Measurements from ENCODE around the gene TSPAN3. TPM values are rescaled to one million over a fixed set of nuclear protein-coding genes. Genes with fewer than 3 reads are reported as not detected.

The TSPAN3 gene
- total RNA-seq, 1 experiment from 2014 or later: 84.9 TPM

DNA sequence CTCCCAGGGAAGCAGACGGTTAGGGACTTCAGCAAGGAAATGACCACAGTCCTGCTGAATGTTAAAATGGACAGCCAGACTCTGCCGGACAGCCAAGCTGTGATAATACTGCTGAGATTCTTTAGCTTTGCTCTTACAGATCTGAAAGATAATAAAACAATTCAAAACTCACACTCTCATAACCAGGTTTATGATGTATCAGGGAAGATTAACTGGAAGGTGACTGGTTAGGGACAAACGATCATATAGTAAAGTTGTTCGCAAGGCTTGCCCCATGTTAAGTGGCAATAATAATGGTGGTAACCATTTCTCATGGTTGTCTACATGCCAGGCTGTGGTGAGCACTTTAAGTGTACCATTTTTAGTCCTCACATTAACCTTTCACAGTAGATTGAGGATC, 44.3 kb upstream of the TSPAN3 start:
- Mint-ChIP-seq H3K4me3 (no peak overlapping the region), H3K9me3 (no peaks in the 10 kb centered on the region), H3K27me3 (ENCODE audit: low read depth) (no peaks in the 10 kb centered on the region), H3K4me1 (peaks cover 13% of the 10 kb centered on the region), H3K27ac (0 out of 2 replicates have a peak overlapping the region, but pooled peaks have one; percentile 0), H3K36me3 (peaks cover 10% of the 10 kb centered on the region; the same call in 1 of the 2 replicates)
- DNase-seq (ENCODE audit: low spot score): no peak
- ChIA-PET CTCF (no interaction called here), POLR2A (no interaction called here)
- ATAC-seq: no peak
- TF ChIP-seq, protein P1, sequence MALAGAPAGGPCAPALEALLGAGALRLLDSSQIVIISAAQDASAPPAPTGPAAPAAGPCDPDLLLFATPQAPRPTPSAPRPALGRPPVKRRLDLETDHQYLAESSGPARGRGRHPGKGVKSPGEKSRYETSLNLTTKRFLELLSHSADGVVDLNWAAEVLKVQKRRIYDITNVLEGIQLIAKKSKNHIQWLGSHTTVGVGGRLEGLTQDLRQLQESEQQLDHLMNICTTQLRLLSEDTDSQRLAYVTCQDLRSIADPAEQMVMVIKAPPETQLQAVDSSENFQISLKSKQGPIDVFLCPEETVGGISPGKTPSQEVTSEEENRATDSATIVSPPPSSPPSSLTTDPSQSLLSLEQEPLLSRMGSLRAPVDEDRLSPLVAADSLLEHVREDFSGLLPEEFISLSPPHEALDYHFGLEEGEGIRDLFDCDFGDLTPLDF (CRISPR knock-in tag; IDR thresholded peaks at IDR 0.05): no peak
- TF ChIP-seq, protein P2, sequence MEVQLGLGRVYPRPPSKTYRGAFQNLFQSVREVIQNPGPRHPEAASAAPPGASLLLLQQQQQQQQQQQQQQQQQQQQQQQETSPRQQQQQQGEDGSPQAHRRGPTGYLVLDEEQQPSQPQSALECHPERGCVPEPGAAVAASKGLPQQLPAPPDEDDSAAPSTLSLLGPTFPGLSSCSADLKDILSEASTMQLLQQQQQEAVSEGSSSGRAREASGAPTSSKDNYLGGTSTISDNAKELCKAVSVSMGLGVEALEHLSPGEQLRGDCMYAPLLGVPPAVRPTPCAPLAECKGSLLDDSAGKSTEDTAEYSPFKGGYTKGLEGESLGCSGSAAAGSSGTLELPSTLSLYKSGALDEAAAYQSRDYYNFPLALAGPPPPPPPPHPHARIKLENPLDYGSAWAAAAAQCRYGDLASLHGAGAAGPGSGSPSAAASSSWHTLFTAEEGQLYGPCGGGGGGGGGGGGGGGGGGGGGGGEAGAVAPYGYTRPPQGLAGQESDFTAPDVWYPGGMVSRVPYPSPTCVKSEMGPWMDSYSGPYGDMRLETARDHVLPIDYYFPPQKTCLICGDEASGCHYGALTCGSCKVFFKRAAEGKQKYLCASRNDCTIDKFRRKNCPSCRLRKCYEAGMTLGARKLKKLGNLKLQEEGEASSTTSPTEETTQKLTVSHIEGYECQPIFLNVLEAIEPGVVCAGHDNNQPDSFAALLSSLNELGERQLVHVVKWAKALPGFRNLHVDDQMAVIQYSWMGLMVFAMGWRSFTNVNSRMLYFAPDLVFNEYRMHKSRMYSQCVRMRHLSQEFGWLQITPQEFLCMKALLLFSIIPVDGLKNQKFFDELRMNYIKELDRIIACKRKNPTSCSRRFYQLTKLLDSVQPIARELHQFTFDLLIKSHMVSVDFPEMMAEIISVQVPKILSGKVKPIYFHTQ (CRISPR knock-in tag; IDR thresholded peaks at IDR 0.05): no peak
- TF ChIP-seq NFATC4 (CRISPR knock-in tag; IDR thresholded peaks at IDR 0.05) (no peak), ZNF423 (CRISPR knock-in tag; IDR thresholded peaks at IDR 0.05) (no peak), ETV6 (CRISPR knock-in tag; IDR thresholded peaks at IDR 0.05) (no peak), ZNF232 (CRISPR knock-in tag; IDR thresholded peaks at IDR 0.05) (no peak), MLX (CRISPR knock-in tag; IDR thresholded peaks at IDR 0.05) (no peak)
- TF ChIP-seq, protein P3, sequence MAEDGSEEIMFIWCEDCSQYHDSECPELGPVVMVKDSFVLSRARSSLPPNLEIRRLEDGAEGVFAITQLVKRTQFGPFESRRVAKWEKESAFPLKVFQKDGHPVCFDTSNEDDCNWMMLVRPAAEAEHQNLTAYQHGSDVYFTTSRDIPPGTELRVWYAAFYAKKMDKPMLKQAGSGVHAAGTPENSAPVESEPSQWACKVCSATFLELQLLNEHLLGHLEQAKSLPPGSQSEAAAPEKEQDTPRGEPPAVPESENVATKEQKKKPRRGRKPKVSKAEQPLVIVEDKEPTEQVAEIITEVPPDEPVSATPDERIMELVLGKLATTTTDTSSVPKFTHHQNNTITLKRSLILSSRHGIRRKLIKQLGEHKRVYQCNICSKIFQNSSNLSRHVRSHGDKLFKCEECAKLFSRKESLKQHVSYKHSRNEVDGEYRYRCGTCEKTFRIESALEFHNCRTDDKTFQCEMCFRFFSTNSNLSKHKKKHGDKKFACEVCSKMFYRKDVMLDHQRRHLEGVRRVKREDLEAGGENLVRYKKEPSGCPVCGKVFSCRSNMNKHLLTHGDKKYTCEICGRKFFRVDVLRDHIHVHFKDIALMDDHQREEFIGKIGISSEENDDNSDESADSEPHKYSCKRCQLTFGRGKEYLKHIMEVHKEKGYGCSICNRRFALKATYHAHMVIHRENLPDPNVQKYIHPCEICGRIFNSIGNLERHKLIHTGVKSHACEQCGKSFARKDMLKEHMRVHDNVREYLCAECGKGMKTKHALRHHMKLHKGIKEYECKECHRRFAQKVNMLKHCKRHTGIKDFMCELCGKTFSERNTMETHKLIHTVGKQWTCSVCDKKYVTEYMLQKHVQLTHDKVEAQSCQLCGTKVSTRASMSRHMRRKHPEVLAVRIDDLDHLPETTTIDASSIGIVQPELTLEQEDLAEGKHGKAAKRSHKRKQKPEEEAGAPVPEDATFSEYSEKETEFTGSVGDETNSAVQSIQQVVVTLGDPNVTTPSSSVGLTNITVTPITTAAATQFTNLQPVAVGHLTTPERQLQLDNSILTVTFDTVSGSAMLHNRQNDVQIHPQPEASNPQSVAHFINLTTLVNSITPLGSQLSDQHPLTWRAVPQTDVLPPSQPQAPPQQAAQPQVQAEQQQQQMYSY (CRISPR knock-in tag; IDR thresholded peaks at IDR 0.05): no peak

DNA sequence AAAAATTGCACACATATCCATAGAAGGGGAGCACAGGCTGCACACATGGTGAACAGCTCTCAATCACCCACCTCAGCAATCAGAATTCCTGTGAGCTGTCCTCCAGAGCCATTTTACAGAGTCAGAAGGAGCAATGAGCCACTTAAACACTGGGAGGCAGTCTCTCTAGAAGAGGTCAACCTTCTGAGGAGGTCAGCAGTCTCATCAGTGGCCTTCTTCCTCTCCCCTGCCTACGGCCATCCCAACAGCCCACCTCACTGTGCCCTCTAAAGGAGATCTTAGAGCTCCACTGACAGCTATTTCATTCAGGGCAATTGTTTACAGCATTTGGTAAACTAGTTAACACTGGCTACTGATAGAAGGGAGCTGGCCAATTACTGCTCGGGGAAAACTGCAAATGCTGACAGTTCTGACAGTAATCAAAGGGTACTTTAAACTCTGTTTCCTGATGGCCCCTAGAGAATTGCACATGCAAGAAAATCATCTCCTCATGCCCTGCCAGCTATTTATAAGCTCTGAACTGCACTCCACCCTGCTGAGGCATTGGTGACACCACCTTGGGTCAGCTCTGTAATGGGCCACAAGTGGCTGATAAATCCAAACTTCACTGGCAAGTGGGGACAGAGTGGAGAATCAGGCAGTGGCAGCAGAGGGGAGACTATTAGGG, 42.1 kb upstream of the TSPAN3 start:
- peaks cover 3% of the 10 kb centered on the region; the same call in 1 of the 2 replicates for H3K4me1 Mint-ChIP-seq
- H3K9me3 Mint-ChIP-seq: no peaks in the 10 kb centered on the region
- ATAC-seq (peak; percentile 92), DNase-seq (ENCODE audit: low spot score) (no peak)
- ChIA-PET POLR2A (no interaction called here), CTCF (interaction anchor here (0.6 to 1.5 kb wide), 8 partner anchors 9 to 465 kb away, joined by 3 to 30 read pairs (median 4); no protein-coding TSS in a partner anchor)
- no peak overlapping the region for H3K4me3 Mint-ChIP-seq
- H3K36me3 Mint-ChIP-seq: peaks cover 10% of the 10 kb centered on the region; the same call in 1 of the 2 replicates
- no peak for TF ChIP-seq ZNF423 (CRISPR knock-in tag; IDR thresholded peaks at IDR 0.05)
- TF ChIP-seq KAT7 (CRISPR knock-in tag; IDR thresholded peaks at IDR 0.05; ENCODE audit: borderline replicate concordance): no peak
- no peak for TF ChIP-seq ZBTB43 (CRISPR knock-in tag; IDR thresholded peaks at IDR 0.05)
- TF ChIP-seq FOXP1 (CRISPR knock-in tag; IDR thresholded peaks at IDR 0.05; ENCODE audit: borderline replicate concordance): no peak
- H3K27ac Mint-ChIP-seq: no peak overlapping the region
- H3K27me3 Mint-ChIP-seq (ENCODE audit: low read depth): no peaks in the 10 kb centered on the region

DNA sequence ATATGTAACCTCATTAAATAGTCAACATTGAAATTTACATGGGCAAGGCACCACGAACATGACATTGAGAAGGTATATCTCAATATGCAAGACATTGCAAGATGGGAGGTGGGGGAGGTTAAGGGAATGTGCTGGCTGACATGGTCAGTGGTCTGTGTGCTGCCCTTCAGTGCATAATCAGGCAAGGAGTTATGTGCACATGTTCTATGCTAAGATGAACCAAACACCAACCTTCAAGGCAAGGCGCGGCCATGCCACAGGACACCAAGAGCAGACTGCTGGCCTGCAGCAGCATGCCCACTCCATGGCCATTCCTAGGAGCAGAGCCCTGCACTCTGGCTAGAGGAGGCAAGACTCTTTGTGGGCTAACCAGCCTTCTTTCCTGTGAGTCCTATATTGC, 40.9 kb upstream of the TSPAN3 start:
- POLR2A ChIA-PET: no interaction called here
- DNase-seq (ENCODE audit: low spot score): no peak
- Mint-ChIP-seq H3K27ac (no peak overlapping the region), H3K4me1 (peaks cover 10% of the 10 kb centered on the region), H3K9me3 (no peaks in the 10 kb centered on the region), H3K4me3 (no peak overlapping the region), H3K36me3 (peaks cover 10% of the 10 kb centered on the region; the same call in 1 of the 2 replicates), H3K27me3 (ENCODE audit: low read depth) (no peaks in the 10 kb centered on the region)
- CTCF ChIA-PET: no interaction called here
- no peak for ATAC-seq
- TF ChIP-seq, protein P4, sequence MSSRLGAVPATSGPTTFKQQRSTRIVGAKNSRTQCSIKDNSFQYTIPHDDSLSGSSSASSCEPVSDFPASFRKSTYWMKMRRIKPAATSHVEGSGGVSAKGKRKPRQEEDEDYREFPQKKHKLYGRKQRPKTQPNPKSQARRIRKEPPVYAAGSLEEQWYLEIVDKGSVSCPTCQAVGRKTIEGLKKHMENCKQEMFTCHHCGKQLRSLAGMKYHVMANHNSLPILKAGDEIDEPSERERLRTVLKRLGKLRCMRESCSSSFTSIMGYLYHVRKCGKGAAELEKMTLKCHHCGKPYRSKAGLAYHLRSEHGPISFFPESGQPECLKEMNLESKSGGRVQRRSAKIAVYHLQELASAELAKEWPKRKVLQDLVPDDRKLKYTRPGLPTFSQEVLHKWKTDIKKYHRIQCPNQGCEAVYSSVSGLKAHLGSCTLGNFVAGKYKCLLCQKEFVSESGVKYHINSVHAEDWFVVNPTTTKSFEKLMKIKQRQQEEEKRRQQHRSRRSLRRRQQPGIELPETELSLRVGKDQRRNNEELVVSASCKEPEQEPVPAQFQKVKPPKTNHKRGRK (CRISPR knock-in tag; IDR thresholded peaks at IDR 0.05; ENCODE audit: borderline replicate concordance): no peak
- TF ChIP-seq ZNF423 (CRISPR knock-in tag; IDR thresholded peaks at IDR 0.05) (no peak), IRF2 (CRISPR knock-in tag; IDR thresholded peaks at IDR 0.05; ENCODE audit: borderline replicate concordance, low read depth) (no peak), ZNF396 (CRISPR knock-in tag; IDR thresholded peaks at IDR 0.05; ENCODE audit: borderline replicate concordance) (no peak)
- TF ChIP-seq, protein P5, sequence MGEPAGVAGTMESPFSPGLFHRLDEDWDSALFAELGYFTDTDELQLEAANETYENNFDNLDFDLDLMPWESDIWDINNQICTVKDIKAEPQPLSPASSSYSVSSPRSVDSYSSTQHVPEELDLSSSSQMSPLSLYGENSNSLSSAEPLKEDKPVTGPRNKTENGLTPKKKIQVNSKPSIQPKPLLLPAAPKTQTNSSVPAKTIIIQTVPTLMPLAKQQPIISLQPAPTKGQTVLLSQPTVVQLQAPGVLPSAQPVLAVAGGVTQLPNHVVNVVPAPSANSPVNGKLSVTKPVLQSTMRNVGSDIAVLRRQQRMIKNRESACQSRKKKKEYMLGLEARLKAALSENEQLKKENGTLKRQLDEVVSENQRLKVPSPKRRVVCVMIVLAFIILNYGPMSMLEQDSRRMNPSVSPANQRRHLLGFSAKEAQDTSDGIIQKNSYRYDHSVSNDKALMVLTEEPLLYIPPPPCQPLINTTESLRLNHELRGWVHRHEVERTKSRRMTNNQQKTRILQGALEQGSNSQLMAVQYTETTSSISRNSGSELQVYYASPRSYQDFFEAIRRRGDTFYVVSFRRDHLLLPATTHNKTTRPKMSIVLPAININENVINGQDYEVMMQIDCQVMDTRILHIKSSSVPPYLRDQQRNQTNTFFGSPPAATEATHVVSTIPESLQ (CRISPR knock-in tag; IDR thresholded peaks at IDR 0.05): no peak

All from WTC11 (cell line).